Mesendoderm (in vitro differentiated cells): Measurements from ENCODE around the gene ZNF853.
"Not testable (repeated sequence)": the region's sequence is repeated elsewhere in the genome, so short reads cannot be mapped to it uniquely, and the experiment has no call there.

Experiments
- DNase-seq: peaks from one replicate; pipeline ENCODE4 v3.0.0; 2013
- H2AK5ac ChIP-seq: 2 replicates; pipeline ENCODE4 v1.6.1; 2013; ENCODE audit warnings: low read length, inconsistent platforms
- H2BK120ac ChIP-seq: 2 replicates; pipeline ENCODE4 v1.6.1; 2013; ENCODE audit warnings: low read depth, mild to moderate bottlenecking, low read length, moderate library complexity, mixed read lengths
- H2BK15ac ChIP-seq: replicated peaks from 2 replicates; pipeline ENCODE4 v1.6.1; 2013; ENCODE audit warnings: low read depth, mild to moderate bottlenecking, moderate library complexity
- H2BK5ac ChIP-seq: 2 replicates; pipeline ENCODE4 v1.6.1; 2013; ENCODE audit warnings: low read length, inconsistent platforms
- H3K18ac ChIP-seq: 2 replicates; pipeline ENCODE4 v1.6.1; 2013; ENCODE audit warnings: mild to moderate bottlenecking, low read length, mixed read lengths
- H3K23ac ChIP-seq: one replicate; pipeline ENCODE4 v1.6.1; 2013; ENCODE audit warnings: low read length
- H3K27ac ChIP-seq: 2 replicates; pipeline ENCODE4 v1.5.1; 2013; ENCODE audit warnings: low read depth, mild to moderate bottlenecking, inconsistent platforms, low read length, moderate library complexity
- H3K27me3 ChIP-seq: 2 replicates; pipeline ENCODE4 v1.6.1; 2013; ENCODE audit warnings: low read length, control low read depth, mild to moderate bottlenecking, inconsistent platforms; ENCODE audit not compliant: insufficient read depth, poor library complexity
- H3K36me3 ChIP-seq: 2 replicates; pipeline ENCODE4 v1.6.1; 2013; ENCODE audit warnings: low read length, inconsistent platforms; ENCODE audit not compliant: control insufficient read depth, insufficient read depth
- H3K4ac ChIP-seq: one replicate; pipeline ENCODE4 v1.6.1; 2013; ENCODE audit warnings: low read depth, mild to moderate bottlenecking, low read length, moderate library complexity
- H3K4me1 ChIP-seq: 2 replicates; pipeline ENCODE4 v1.6.1; 2013; ENCODE audit warnings: low read depth, low read length, inconsistent platforms; ENCODE audit not compliant: control insufficient read depth
- H3K4me2 ChIP-seq: 2 replicates; pipeline ENCODE4 v1.6.1; 2013; ENCODE audit warnings: low read length
- H3K4me3 ChIP-seq: 2 replicates; pipeline ENCODE4 v1.5.1; 2013; ENCODE audit warnings: mild to moderate bottlenecking, low read length
- H3K56ac ChIP-seq: one replicate; pipeline ENCODE4 v1.6.1; 2013; ENCODE audit warnings: low read length
- H3K79me1 ChIP-seq: 2 replicates; pipeline ENCODE4 v1.6.1; 2013; ENCODE audit warnings: low read length, inconsistent platforms
- H3K79me2 ChIP-seq: 2 replicates; pipeline ENCODE4 v1.6.1; 2013; ENCODE audit warnings: mild to moderate bottlenecking, low read length; ENCODE audit not compliant: control insufficient read depth, insufficient read depth
- H3K9ac ChIP-seq: 2 replicates; pipeline ENCODE4 v1.6.1; 2013; ENCODE audit warnings: low read length, inconsistent platforms
- H4K5ac ChIP-seq: one replicate; pipeline ENCODE4 v1.6.1; 2013; ENCODE audit warnings: low read length
- H4K8ac ChIP-seq: one replicate; pipeline ENCODE4 v1.6.1; 2013; ENCODE audit warnings: low read depth, mild to moderate bottlenecking, control low read depth, low read length, moderate library complexity
- WGBS: extraction: QIAGEN DNeasy Blood & Tissue Kit; methylation state at CpG from one replicate; pipeline ENCODE4 v1.1.7; 2013; ENCODE audit warnings: low lambda C conversion rate, missing lambda C conversion rate; ENCODE audit not compliant: insufficient coverage; ENCODE audit errors: extremely low coverage; 5-methylcytosine and 5-hydroxymethylcytosine counted together

ZNF853 gene

DNA sequence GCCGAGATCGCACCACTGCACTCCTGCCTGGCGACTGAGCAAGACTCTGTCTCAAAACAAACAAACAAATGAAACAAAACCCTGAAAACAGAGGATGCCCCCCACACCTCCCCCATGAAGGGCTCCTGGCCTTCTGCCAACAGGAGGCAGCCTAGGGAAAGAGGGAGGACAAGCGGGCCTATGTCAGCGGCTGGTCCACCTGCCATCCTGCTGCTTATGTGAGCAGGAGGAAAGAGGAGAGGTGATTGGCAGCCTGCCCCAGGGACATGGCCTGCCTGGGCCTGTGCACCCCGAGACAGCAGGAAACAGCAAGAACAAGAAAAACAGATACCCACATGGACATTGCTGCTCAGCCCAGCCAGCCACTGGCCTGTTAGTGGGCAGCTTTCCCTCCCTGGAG, 12.6 kb downstream of the ZNF853 start:
- H3K36me3 ChIP-seq, result no peaks in the 10 kb centered on the region
- no peak overlapping the region for H3K9ac ChIP-seq
- H3K79me2 ChIP-seq, result no peaks in the 10 kb centered on the region
- no peak overlapping the region for H2BK15ac ChIP-seq
- no peak overlapping the region for H3K18ac ChIP-seq
- DNase-seq, result no peak
- no peak overlapping the region for H3K23ac ChIP-seq
- H2AK5ac ChIP-seq, result no peak overlapping the region
- no peak overlapping the region for H3K4ac ChIP-seq
- H3K4me2 ChIP-seq, result no peak overlapping the region
- no peak overlapping the region for H4K5ac ChIP-seq
- no peak overlapping the region for H4K8ac ChIP-seq
- no peak overlapping the region for H3K56ac ChIP-seq
- H3K27ac ChIP-seq, result no peak overlapping the region
- no peaks in the 10 kb centered on the region for H3K27me3 ChIP-seq
- no CpG with 5 or more reads among the region's 6 CpGs for WGBS
- H3K4me1 ChIP-seq, result no peaks in the 10 kb centered on the region
- no peak overlapping the region for H2BK5ac ChIP-seq
- H3K4me3 ChIP-seq, result no peak overlapping the region
- no peak overlapping the region for H2BK120ac ChIP-seq
- no peaks in the 10 kb centered on the region for H3K79me1 ChIP-seq

- no peaks in the 10 kb centered on the region for H3K4me1 ChIP-seq
- no peak overlapping the region for H4K5ac ChIP-seq
- H3K79me1 ChIP-seq, result no peaks in the 10 kb centered on the region
- no peak overlapping the region for H3K18ac ChIP-seq
- H3K36me3 ChIP-seq, result no peaks in the 10 kb centered on the region
- no peak overlapping the region for H2AK5ac ChIP-seq
- no peak overlapping the region for H3K4me3 ChIP-seq
- DNase-seq, result no peak
- H3K27ac ChIP-seq, result no peak overlapping the region
- H3K79me2 ChIP-seq, result no peaks in the 10 kb centered on the region
- H3K23ac ChIP-seq, result no peak overlapping the region
- no peak overlapping the region for H2BK15ac ChIP-seq
- H2BK120ac ChIP-seq, result no peak overlapping the region
- no peak overlapping the region for H3K56ac ChIP-seq
- no peak overlapping the region for H3K9ac ChIP-seq
- H3K4ac ChIP-seq, result no peak overlapping the region
- WGBS, result no CpG with 5 or more reads among the region's 11 CpGs
- H3K4me2 ChIP-seq, result no peak overlapping the region
- no peak overlapping the region for H4K8ac ChIP-seq
- H3K27me3 ChIP-seq, result no peaks in the 10 kb centered on the region
- H2BK5ac ChIP-seq, result no peak overlapping the region
Measured at GRCh38 chr7:6630007-6630849, 14.8 kb downstream of the ZNF853 start.

- Histone ChIP-seq H2AK5ac (no peak overlapping the region), H3K27me3 (no peaks in the 10 kb centered on the region), H3K27ac (no peak overlapping the region), H4K8ac (no peak overlapping the region), H3K79me1 (no peaks in the 10 kb centered on the region), H3K23ac (no peak overlapping the region), H3K9ac (no peak overlapping the region), H2BK5ac (no peak overlapping the region), H2BK15ac (no peak overlapping the region), H3K4ac (no peak overlapping the region), H3K79me2 (no peaks in the 10 kb centered on the region), H3K18ac (no peak overlapping the region), H4K5ac (no peak overlapping the region), H2BK120ac (no peak overlapping the region), H3K4me3 (no peak overlapping the region), H3K4me1 (no peaks in the 10 kb centered on the region), H3K56ac (no peak overlapping the region), H3K36me3 (no peaks in the 10 kb centered on the region), H3K4me2 (no peak overlapping the region)
- no peak for DNase-seq
- WGBS, result no CpG with 5 or more reads among the region's 7 CpGs
Measured at GRCh38 chr7:6631605-6632004, 16.2 kb downstream of the ZNF853 start.

DNA sequence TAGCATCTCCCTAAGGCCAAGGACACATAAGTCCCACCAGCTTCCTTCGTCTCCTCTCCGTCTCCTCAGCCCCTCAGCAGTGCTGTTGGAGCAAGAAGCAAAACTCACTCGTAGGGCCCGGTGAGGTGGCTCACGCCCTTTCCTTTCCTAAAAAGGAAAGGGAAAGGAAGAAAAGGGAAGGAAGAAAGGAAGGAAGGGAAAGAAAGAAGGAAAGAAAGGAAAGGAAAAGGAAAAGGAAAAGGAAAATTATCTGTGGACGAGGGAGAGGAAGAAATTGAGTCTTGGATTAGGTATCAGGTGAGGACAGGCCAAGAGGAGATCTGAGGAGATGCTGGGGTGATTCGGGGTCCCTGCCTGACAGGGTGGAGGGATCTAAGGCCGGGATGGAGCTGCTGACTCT, 18.6 kb downstream of the ZNF853 start:
- H3K4ac ChIP-seq, result no peak overlapping the region
- H3K4me3 ChIP-seq, result no peak overlapping the region
- WGBS, result no CpG with 5 or more reads among the region's 8 CpGs
- H3K27ac ChIP-seq, result no peak overlapping the region
- no peaks in the 10 kb centered on the region for H3K27me3 ChIP-seq
- no peak overlapping the region for H4K5ac ChIP-seq
- no peak overlapping the region for H3K4me2 ChIP-seq
- H3K4me1 ChIP-seq, result no peaks in the 10 kb centered on the region
- DNase-seq, result no peak
- no peak overlapping the region for H3K56ac ChIP-seq
- H3K9ac ChIP-seq, result no peak overlapping the region
- no peak overlapping the region for H2BK15ac ChIP-seq
- no peak overlapping the region for H2BK5ac ChIP-seq
- no peak overlapping the region for H2AK5ac ChIP-seq
- H3K79me1 ChIP-seq, result no peaks in the 10 kb centered on the region
- no peak overlapping the region for H3K18ac ChIP-seq
- no peak overlapping the region for H3K23ac ChIP-seq
- H3K36me3 ChIP-seq, result no peaks in the 10 kb centered on the region
- H2BK120ac ChIP-seq, result no peak overlapping the region
- H3K79me2 ChIP-seq, result no peaks in the 10 kb centered on the region
- no peak overlapping the region for H4K8ac ChIP-seq

DNA sequence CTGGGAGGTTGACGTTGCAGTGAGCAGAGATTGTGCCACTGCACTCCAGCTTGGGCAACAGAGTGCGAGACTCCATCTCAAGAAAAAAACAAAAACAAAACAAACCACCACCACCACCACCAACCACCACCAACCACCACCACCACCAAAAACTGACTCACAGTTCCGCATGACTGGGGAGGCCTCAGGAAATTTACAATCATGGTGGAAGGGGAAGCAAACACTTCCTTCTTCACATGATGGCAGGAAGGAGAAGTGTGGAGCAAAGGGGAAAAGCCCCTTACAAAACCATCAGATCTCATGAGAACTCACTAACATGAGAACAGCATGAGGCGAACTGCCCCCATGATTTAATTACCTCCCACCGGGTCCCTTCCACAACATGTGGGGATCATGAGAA, 19.6 kb downstream of the ZNF853 start:
- not testable (repeated sequence) for H2BK5ac ChIP-seq, H3K36me3 ChIP-seq, H3K27ac ChIP-seq, H3K79me2 ChIP-seq, H3K18ac ChIP-seq, H3K9ac ChIP-seq, H4K8ac ChIP-seq, H3K56ac ChIP-seq, H2BK15ac ChIP-seq, H3K4ac ChIP-seq, H3K4me2 ChIP-seq, H3K4me3 ChIP-seq, H3K23ac ChIP-seq, H3K4me1 ChIP-seq, H2BK120ac ChIP-seq, H3K27me3 ChIP-seq, H2AK5ac ChIP-seq, H4K5ac ChIP-seq, H3K79me1 ChIP-seq, DNase-seq
- WGBS, result no CpG with 5 or more reads among the region's 5 CpGs
